HEK293 (cell line): ENCODE measurements around the gene HOXD1.
A peak's percentile ranks its signal among the peaks of the same experiment; 100 is the strongest.

Experiments
- GLI4 ChIP-seq: fragments of 450-650 bp; formaldehyde crosslinking; IDR thresholded peaks from 2 replicates; pipeline ENCODE4 v1.5.1; 2016; ENCODE audit warnings: missing biosample characterization, missing genetic modification characterization
- HOXD13 ChIP-seq: sonication (generic); formaldehyde crosslinking; IDR thresholded peaks from 2 replicates; pipeline ENCODE4 v1.8.0; 2022; ENCODE audit warnings: missing genetic modification reagents, borderline replicate concordance
- INSM2 ChIP-seq: fragments of 450-650 bp; formaldehyde crosslinking; IDR thresholded peaks from 2 replicates; pipeline ENCODE4 v1.5.1; 2016; ENCODE audit warnings: missing biosample characterization, missing genetic modification characterization
- MYNN ChIP-seq: fragments of 450-650 bp; formaldehyde crosslinking; IDR thresholded peaks from 2 replicates; pipeline ENCODE4 v1.5.1; 2016; ENCODE audit warnings: missing biosample characterization, missing genetic modification characterization, borderline replicate concordance
- PRDM4 ChIP-seq: fragments of 450-650 bp; formaldehyde crosslinking; IDR thresholded peaks from 2 replicates; pipeline ENCODE4 v1.5.1; 2017; ENCODE audit warnings: missing biosample characterization, missing genetic modification characterization
- RBAK ChIP-seq: fragments of 450-650 bp; formaldehyde crosslinking; IDR thresholded peaks from 2 replicates; pipeline ENCODE4 v1.5.1; 2016; ENCODE audit warnings: missing biosample characterization, missing genetic modification characterization
- SETDB1 ChIP-seq: IDR thresholded peaks from one replicate; pipeline ENCODE4 v1.6.1; 2017; ENCODE audit warnings: mild to moderate bottlenecking, low read length, moderate library complexity, mixed read lengths; ENCODE audit not compliant: insufficient read length
- ZBTB21 ChIP-seq: fragments of 450-650 bp; formaldehyde crosslinking; IDR thresholded peaks from 2 replicates; pipeline ENCODE4 v1.5.1; 2017; ENCODE audit warnings: missing biosample characterization, missing genetic modification characterization
- ZIC2 ChIP-seq: fragments of 450-650 bp; formaldehyde crosslinking; IDR thresholded peaks from 2 replicates; pipeline ENCODE4 v1.5.1; 2016; ENCODE audit warnings: missing biosample characterization, missing genetic modification characterization
- ZNF155 ChIP-seq: fragments of 450-650 bp; formaldehyde crosslinking; IDR thresholded peaks from 2 replicates; pipeline ENCODE4 v1.5.1; 2016; ENCODE audit warnings: missing biosample characterization, missing genetic modification characterization
- ZNF184 ChIP-seq: fragments of 450-650 bp; IDR thresholded peaks from 2 replicates; pipeline ENCODE4 v1.5.1; 2018; ENCODE audit warnings: missing biosample characterization, mild to moderate bottlenecking, missing genetic modification characterization
- ZNF223 ChIP-seq: fragments of 450-650 bp; formaldehyde crosslinking; IDR thresholded peaks from 2 replicates; pipeline ENCODE4 v1.5.1; 2016; ENCODE audit warnings: missing biosample characterization, missing genetic modification characterization
- ZNF23 ChIP-seq: fragments of 450-650 bp; formaldehyde crosslinking; IDR thresholded peaks from 2 replicates; pipeline ENCODE4 v1.5.1; 2016; ENCODE audit warnings: missing biosample characterization, missing genetic modification characterization, borderline replicate concordance
- ZNF26 ChIP-seq: fragments of 450-650 bp; formaldehyde crosslinking; IDR thresholded peaks from 2 replicates; pipeline ENCODE4 v1.5.1; 2016; ENCODE audit warnings: missing biosample characterization, missing genetic modification characterization
- ZNF311 ChIP-seq: fragments of 450-650 bp; formaldehyde crosslinking; IDR thresholded peaks from 2 replicates; pipeline ENCODE4 v1.5.1; 2017; ENCODE audit warnings: missing biosample characterization, missing genetic modification characterization, borderline replicate concordance
- ZNF354C ChIP-seq: fragments of 450-650 bp; formaldehyde crosslinking; IDR thresholded peaks from 2 replicates; pipeline ENCODE4 v1.5.1; 2016; ENCODE audit warnings: missing biosample characterization, missing genetic modification characterization, low read depth, borderline replicate concordance
- ZNF398 ChIP-seq: fragments of 450-650 bp; formaldehyde crosslinking; IDR thresholded peaks from 2 replicates; pipeline ENCODE4 v1.5.1; 2017; ENCODE audit warnings: missing biosample characterization, missing genetic modification characterization
- ZNF404 ChIP-seq: fragments of 450-650 bp; formaldehyde crosslinking; IDR thresholded peaks from 2 replicates; pipeline ENCODE4 v1.5.1; 2017; ENCODE audit warnings: missing biosample characterization, missing genetic modification characterization
- ZNF426 ChIP-seq: fragments of 450-650 bp; formaldehyde crosslinking; IDR thresholded peaks from 2 replicates; pipeline ENCODE4 v1.5.1; 2017; ENCODE audit warnings: missing biosample characterization, missing genetic modification characterization, mild to moderate bottlenecking, inconsistent platforms, moderate library complexity
- ZNF48 ChIP-seq: fragments of 450-650 bp; formaldehyde crosslinking; IDR thresholded peaks from 2 replicates; pipeline ENCODE4 v1.5.1; 2016; ENCODE audit warnings: missing biosample characterization, missing genetic modification characterization
- ZNF518A ChIP-seq: fragments of 450-650 bp; formaldehyde crosslinking; conservative IDR thresholded peaks from 2 replicates; pipeline ENCODE4 v1.5.1; 2016; ENCODE audit warnings: low read depth, missing biosample characterization, missing genetic modification characterization
- ZNF529 ChIP-seq: fragments of 450-650 bp; formaldehyde crosslinking; IDR thresholded peaks from 2 replicates; pipeline ENCODE4 v1.5.1; 2017; ENCODE audit warnings: missing genetic modification characterization, missing biosample characterization; ENCODE audit not compliant: insufficient replicate concordance
- ZNF558 ChIP-seq: fragments of 450-650 bp; formaldehyde crosslinking; IDR thresholded peaks from 2 replicates; pipeline ENCODE4 v1.5.1; 2016; ENCODE audit warnings: missing biosample characterization, missing genetic modification characterization
- ZNF571 ChIP-seq: fragments of 450-650 bp; formaldehyde crosslinking; IDR thresholded peaks from 2 replicates; pipeline ENCODE4 v1.5.0; 2017; ENCODE audit warnings: missing biosample characterization, missing genetic modification characterization
- ZNF580 ChIP-seq: fragments of 450-650 bp; formaldehyde crosslinking; IDR thresholded peaks from 2 replicates; pipeline ENCODE4 v1.5.1; 2016; ENCODE audit warnings: missing biosample characterization, missing genetic modification characterization
- ZNF585B ChIP-seq: fragments of 450-650 bp; formaldehyde crosslinking; IDR thresholded peaks from 2 replicates; pipeline ENCODE4 v1.5.1; 2016; ENCODE audit warnings: missing biosample characterization, missing genetic modification characterization
- ZNF629 ChIP-seq: fragments of 450-650 bp; formaldehyde crosslinking; IDR thresholded peaks from 2 replicates; pipeline ENCODE4 v1.5.1; 2017; ENCODE audit warnings: missing biosample characterization, missing genetic modification characterization

HOXD1 gene

GRCh38 chr2:176157499-176158185, 30.8 kb upstream of the HOXD1 start (continued):
- TF ChIP-seq ZNF354C (tag by site-specific recombination) (no peak), INSM2 (tag by site-specific recombination) (0 out of 2 replicates have a peak, but pooled peaks have one; percentile 40), ZNF426 (tag by site-specific recombination) (no peak), RBAK (no peak), ZNF311 (no peak), GLI4 (tag by site-specific recombination) (no peak), ZNF518A (tag by site-specific recombination) (0 out of 2 replicates have a peak, but pooled peaks have one; percentile 14), ZNF398 (tag by site-specific recombination) (peak; percentile 74), HOXD13 (CRISPR knock-in tag) (peak; percentile 73), ZIC2 (tag by site-specific recombination) (no peak), PRDM4 (tag by site-specific recombination) (peak; percentile 71; the same call in 1 of the 2 replicates), ZNF571 (tag by site-specific recombination) (no peak), ZNF529 (tag by site-specific recombination) (no peak), MYNN (tag by site-specific recombination) (0 out of 2 replicates have a peak, but pooled peaks have one; percentile 18), ZNF26 (tag by site-specific recombination) (no peak), ZNF184 (tag by site-specific recombination) (no peak), ZNF580 (tag by site-specific recombination) (no peak), ZNF404 (tag by site-specific recombination) (no peak), ZBTB21 (tag by site-specific recombination) (peak; percentile 79), ZNF23 (no peak), ZNF629 (peak; percentile 89), ZNF585B (tag by site-specific recombination) (no peak), ZNF223 (no peak), SETDB1 (no peak), ZNF48 (tag by site-specific recombination) (no peak), ZNF558 (no peak), ZNF155 (no peak)
